LNCaP clone FGC (cell line): ENCODE data around the gene BHMT.

Experiments used
- DNase-seq: peaks from one replicate; pipeline ENCODE4 v3.0.0-alpha.2; 2011; ENCODE audit warnings: low read depth
- H3K4me3 ChIP-seq: 2 replicates; pipeline ENCODE4 v1.5.1; 2011; ENCODE audit warnings: mild to moderate bottlenecking, low read depth, low read length, control low read depth
- TF ChIP-seq, protein P1 (sequence below): IDR thresholded peaks from 2 replicates; pipeline ENCODE4 v1.5.1; 2012; ENCODE audit warnings: mild to moderate bottlenecking; ENCODE audit not compliant: control insufficient read depth, insufficient read depth; ENCODE audit errors: extremely low read depth

BHMT gene, protein sequence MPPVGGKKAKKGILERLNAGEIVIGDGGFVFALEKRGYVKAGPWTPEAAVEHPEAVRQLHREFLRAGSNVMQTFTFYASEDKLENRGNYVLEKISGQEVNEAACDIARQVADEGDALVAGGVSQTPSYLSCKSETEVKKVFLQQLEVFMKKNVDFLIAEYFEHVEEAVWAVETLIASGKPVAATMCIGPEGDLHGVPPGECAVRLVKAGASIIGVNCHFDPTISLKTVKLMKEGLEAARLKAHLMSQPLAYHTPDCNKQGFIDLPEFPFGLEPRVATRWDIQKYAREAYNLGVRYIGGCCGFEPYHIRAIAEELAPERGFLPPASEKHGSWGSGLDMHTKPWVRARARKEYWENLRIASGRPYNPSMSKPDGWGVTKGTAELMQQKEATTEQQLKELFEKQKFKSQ

DNA sequence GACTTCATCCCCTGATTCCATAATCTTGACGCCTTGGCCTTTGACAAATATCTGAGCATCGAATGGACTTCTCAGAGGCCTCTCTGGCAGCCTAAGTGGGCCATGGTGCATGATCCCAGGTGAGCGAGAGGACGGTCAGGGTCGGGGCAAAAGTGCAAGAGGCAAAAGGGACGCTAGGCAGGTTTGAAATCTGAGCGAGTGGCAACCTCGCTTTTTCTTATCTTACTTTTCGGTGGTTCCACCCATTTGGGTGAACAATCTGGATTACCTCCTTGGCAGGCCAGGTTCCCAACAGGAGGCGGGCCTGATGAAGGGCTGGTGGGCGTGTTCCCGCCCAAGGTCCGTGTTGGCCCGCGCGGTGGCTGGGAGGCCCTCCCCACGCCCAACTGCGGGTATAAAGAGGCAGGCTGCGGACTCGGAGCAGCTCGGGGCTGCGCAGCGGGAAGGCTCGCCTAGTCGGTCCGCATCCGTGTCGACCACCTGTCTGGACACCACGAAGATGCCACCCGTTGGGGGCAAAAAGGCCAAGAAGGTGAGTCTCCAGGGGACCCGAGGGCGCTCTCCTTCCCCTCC lies at the start of gene BHMT:
Gene BHMT (plus strand): TSS at position 423 of the 573 bp plus-strand sequence. CDS start 77 bp downstream, at position 500.
- TF ChIP-seq, protein P1, sequence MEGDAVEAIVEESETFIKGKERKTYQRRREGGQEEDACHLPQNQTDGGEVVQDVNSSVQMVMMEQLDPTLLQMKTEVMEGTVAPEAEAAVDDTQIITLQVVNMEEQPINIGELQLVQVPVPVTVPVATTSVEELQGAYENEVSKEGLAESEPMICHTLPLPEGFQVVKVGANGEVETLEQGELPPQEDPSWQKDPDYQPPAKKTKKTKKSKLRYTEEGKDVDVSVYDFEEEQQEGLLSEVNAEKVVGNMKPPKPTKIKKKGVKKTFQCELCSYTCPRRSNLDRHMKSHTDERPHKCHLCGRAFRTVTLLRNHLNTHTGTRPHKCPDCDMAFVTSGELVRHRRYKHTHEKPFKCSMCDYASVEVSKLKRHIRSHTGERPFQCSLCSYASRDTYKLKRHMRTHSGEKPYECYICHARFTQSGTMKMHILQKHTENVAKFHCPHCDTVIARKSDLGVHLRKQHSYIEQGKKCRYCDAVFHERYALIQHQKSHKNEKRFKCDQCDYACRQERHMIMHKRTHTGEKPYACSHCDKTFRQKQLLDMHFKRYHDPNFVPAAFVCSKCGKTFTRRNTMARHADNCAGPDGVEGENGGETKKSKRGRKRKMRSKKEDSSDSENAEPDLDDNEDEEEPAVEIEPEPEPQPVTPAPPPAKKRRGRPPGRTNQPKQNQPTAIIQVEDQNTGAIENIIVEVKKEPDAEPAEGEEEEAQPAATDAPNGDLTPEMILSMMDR, result no peak
- DNase-seq, result no peak

DNA sequence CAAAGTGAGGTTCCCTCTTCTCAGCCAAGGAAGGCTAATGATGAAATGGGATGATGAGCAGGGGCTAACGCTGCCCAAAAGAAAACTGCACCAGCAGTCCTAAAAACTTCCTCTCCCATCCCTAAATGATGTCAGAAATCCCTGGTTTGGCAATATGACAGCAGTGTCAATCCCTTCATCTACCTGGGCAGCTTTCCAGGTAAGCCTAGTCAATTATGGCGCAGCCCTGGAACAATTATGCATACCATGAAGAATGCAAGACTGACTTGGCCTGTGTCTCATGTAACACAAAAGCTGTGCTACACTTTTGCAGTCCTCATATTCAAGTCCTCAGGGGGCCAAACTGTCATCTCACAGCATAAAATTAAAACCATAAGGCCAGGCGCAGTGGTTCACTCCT lies 49.2 kb upstream of the BHMT start:
- no peak overlapping the region for H3K4me3 ChIP-seq
- DNase-seq, result no peak
- TF ChIP-seq, protein P1, result no peak

More for the DNA sequence above, at the start of gene BHMT:
- H3K4me3 ChIP-seq, result no peak within 1 kb of the TSS

DNA sequence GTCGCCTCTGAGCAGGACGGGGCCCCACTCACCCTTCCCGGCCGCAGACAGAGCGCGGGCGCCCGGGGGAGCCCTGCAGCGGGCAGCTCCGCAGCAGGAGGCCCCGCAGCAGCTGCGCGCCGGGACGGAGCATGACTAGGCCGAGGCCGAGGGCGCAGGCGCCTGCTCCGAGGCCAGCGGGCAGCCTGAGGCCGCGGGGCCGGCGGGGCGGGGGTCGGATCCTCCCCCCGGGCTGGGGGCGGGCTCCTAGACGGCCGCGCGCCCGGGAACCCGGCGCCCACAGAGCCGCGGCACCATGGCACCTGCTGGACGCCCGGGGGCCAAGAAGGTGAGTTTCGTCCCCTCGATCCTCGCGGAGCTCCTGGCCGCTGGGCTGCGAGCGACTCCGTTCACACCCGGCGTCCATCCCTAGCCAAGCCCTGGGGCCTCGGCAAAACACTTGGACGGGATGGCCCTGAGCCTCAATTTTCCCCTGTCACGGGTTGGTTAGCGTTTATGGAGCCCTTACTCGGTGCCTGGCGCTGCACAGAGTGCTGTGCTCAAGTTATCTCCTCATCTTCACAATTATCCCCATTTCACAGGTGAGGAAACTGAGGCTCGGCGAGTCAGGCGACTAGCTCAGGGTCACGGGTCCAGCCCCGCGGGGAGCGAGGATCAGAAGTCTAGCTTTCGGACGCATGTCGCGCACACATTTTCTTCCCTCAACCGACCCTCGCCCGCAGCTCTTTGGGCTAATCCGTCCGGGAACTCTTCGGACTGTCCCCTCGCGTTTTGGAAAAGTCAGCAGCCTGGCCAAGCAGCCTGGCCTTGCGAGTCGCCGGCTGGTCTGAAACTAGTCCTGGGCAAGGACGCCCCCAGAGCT lies 41.9 kb upstream of the BHMT start, which contains the start of the genes BHMT2 and DMGDH:
Gene BHMT2 (plus strand): TSS at position 280 of the 862 bp plus-strand sequence. CDS start 16 bp downstream, at position 296.
Gene DMGDH (minus strand): TSS at position 187 of the 862 bp plus-strand sequence. CDS start 54 bp downstream, at position 133.
- TF ChIP-seq, protein P1, result no peak
- H3K4me3 ChIP-seq, result no peak within 1 kb of the TSS
- DNase-seq, result no peak

DNA sequence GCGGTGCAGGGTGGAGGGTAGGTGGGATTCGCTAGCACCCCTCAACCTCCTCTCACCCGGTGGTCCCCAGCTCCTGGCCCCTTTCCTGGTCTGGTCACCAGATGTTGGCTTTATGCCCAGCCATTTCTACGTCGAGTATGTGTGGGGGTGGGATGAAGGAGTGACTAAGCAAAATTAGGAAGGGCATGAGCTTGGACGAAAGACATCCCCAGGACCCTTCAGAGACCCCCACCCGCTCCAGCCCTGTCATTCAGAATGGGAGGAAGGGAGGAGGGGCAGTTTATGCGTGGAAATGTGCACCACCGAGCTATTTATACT lies 41.3 kb upstream of the BHMT start:
- TF ChIP-seq, protein P1, result no peak
- H3K4me3 ChIP-seq, result no peak overlapping the region
- no peak for DNase-seq

DNA sequence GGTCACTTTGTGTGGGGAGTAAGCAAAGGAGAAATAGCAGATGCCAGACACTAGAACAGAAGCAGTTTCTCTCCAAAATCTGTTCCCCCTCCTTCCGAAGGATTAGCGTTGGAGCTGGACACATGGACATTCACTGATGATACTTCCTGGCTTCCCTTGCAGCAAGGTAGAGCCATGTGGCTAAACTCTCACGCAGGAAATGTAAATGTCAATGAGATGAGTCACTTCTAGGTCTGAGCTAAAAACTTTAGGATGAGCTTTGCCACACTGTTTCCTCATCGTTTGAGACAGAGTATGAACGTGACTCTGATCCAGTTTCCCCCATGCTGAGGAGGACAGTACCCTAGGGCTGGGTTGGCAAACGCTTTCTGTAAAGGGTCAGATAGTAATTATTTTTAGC lies 37.0 kb upstream of the BHMT start:
- DNase-seq, result no peak
- TF ChIP-seq, protein P1, result no peak

DNA sequence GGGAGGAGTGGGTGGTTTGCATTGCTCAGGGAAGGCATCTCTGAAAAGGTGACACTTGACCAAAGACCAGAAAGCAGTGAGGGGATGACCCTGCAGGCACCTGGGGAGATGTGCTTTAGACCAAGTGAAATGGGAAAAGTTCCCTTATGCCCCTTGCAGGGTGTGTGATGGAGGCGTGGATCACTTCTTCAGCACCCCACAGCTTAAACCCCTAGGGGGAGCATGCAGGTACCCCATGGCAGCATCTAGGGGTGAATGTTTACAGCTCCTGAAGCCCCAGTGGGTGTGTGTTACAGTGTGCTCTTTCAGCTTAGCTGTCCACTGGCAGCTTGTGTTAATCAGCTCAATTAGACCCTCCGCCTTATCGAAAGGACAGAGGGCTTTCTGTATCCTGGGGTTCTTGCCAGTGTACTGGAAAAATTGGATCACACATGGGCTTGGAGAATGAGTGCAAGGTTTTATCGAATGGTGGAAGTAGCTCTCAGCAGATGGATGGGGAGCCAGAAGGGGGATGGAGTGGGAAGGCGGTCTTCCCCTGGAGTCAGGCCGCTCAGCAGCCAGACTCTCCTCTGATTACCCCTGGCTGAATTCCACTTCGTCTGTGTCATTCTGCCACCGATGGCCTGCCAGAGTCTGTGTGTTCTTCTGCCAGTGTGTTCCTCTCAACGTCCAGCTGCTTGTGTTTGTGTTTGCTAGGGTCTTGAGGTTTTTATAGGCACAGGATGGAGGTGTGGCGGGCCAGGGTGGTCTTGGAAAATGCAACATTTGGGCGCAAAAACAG lies 35.8 kb upstream of the BHMT start:
- H3K4me3 ChIP-seq, result no peak overlapping the region
- DNase-seq, result no peak
- TF ChIP-seq, protein P1, result no peak

More for the DNA sequence above, 37.0 kb upstream of the BHMT start:
- no peak overlapping the region for H3K4me3 ChIP-seq
